ENCODE measurements around the gene HAGH.

- TF ChIP-seq MTA2 (IDR thresholded peaks at IDR 0.05; ENCODE audit: low read depth) (no peak), CTCF (IDR thresholded peaks at IDR 0.05 in 2 of 3, conservative IDR thresholded peaks at IDR 0.05 in 1 of 3; ENCODE audit: insufficient read depth in 2 of 3, low read depth in 1 of 3, low read length in 3 of 3) (no peak), RCOR1 (IDR thresholded peaks at IDR 0.05; ENCODE audit: borderline replicate concordance in 1 of 2, low read depth in 2 of 2, low read length in 2 of 2) (no peak)
Measured at GRCh38 chr16:1791256-1791942, 35.2 kb downstream of the HAGH start.

All from K562 (cell line).